MV-4-11 (cell line): ENCODE results near the gene PM20D1.

Experiments
- DNase-seq: peaks from one replicate; lab custom pipeline; 2025; lab: John Stamatoyannopoulos, UW

PM20D1 gene

DNA sequence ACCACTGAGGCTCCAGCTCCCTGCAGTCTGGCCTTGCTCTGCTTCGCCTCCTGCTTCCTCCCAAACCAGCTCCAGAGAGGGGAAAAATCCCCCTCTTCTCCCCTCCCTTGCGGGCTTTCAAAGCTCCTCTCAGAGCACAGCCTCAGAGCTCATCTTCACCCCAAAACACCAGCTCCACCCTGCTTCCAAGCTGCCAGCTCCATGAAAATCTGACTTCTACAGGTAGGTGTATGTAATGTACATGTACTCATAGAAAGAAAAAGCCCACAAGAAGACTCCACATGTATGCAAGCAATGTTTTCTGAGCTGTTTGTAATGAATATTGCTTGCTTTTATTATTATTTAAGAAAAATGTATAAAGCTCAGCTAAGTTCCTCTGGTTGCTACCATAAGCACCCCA lies 45.3 kb downstream of the PM20D1 start:
- no peak for DNase-seq

DNA sequence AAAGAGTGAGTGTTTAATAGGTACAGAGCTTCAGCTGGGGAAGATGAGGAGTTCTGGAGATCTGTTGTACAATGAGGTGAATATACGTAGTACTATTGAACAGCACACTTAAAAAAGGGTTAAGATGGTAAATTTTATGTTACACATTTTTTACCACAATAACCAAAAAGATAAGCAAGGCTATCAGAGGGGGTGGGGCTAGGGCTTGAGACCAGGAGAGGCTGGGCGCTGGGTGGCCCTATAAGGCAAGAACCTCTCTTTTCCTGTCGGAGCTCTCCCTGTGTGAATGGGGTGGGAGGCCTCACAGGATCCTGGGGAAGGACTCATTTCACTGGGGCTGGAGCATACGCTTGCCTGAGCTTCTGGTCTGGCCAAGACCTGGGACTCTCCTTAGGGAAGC lies 45.9 kb downstream of the PM20D1 start:
- DNase-seq = no peak

DNA sequence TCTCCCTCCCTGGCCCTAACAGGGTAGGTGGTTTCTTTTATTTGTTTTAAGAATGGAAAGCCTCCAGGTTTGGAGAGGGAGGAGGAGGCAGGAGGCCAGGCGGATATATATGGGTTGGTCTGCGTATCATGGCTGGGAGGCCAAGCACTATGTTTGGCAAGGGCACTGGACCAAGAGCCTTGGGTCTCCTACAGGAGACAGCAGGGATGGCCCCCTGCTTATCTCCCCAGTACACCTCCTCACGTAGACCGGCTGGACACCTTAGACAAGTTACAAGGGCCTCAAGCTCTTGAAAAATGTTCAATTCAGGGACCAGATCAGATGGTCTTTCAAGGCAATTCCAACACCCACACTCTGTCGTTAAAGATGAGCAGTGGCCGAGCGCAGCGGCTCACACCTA lies 47.9 kb downstream of the PM20D1 start:
- no peak for DNase-seq

GRCh38 chr1:205800981-205801703 lies 48.8 kb downstream of the PM20D1 start:
- DNase-seq = no peak

- DNase-seq = no peak
Observed at GRCh38 chr1:205800427-205800826, 49.5 kb downstream of the PM20D1 start.

GRCh38 chr1:205798577-205798976 lies 51.4 kb downstream of the PM20D1 start:
- no peak for DNase-seq

DNA sequence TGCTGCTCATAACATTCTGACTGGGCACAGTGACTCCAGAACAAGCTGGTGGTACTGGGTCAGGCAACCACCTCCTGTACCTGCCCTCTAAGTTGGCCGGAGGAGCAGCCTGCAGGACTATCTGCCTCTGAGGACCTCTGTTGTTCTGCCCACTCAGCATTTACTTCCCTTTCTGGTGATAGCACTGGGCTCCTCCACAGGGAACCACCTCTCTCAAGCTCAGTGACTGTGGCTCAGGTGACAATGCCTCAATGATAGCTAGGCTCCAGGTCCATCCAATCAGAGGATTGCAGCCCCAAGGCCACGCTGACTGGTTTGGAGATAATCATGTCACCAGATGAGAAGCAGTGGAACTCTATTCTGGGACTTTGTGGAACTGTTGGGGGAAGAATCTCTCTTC lies 52.8 kb downstream of the PM20D1 start:
- DNase-seq = no peak

DNA sequence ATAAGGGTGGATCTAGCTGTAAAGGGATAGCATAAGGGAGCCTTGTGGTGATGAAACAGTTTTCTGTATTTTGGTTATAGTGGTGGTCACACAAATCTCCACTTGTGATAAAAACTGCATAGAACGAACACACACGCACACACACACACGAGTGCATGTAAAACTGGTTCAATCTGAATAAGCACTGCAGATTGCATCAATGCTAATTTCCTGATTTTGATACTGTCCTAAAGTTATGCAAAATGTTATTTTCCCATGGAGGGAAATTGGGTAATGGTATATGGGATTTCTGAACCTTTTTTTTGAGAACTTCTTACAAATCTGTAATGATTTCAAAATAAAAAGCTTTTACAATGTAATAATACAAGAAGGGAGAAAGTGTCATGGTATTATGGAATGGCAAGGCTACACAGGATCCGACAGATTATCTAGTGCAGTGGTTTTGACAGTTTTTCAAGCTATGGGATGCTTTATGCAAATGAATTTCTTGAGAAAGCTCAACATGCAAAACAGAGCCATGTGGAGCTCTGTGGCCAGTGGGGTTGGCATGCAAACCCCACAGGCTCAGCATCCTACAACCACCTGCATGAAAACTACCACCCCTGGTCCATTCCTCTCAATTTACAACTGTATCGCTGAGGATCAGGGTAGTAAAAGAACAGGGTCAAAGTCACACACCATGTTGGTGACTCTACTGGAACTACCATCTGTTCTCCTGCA lies 55.8 kb downstream of the PM20D1 start:
- no peak for DNase-seq

DNA sequence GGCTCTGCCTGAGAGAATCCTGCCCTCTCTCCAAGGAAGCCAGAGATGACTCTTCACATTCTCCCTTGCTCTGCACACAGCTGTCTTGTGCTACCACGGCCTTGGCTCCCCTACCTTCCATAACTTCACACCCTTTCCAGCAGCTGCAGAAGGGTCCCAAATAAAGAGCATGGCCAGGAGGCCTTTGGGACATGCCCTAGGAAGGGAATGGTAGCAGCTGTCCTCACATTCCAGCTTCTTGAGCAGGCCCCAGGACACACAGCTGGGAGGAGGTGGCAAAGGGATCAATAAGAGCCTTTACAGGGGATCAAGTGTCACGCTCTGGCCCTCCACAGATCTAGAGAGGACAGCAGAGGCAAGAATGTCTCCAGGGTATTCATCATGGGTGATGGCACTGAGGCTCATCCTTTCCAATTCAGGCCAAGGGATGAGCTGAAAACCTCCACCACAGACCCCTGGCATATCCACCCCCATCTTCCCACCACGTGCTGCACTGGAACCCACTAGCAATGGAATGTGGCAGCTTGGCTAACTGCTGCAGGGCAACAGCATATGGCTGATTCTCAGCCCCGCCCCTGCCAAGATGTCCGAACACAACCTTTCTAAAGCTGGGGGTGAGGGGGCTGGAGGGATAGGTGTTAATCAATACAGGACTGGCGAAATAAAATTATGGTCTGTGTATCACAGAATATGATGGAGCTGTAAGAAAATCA lies 56.8 kb downstream of the PM20D1 start:
- DNase-seq = no peak

DNA sequence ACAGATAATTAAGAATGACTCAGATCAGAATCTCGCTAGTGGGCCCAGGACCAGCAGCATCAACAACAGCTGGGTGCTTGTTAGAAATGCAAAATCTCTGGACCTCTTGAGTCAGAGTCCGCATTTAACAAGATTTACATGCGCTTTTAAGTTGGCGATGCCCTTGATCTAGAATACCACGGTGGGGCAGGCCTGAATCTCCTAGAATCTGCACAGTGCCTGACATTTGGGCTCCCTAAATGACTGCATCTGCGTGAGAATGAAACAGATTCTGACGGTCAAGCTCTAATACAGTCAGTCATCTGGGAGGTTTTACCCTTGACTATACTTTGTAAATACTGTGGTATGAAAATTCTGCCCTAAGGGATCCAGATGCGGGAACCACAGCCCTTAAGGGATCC lies 57.5 kb downstream of the PM20D1 start:
- no peak for DNase-seq

DNA sequence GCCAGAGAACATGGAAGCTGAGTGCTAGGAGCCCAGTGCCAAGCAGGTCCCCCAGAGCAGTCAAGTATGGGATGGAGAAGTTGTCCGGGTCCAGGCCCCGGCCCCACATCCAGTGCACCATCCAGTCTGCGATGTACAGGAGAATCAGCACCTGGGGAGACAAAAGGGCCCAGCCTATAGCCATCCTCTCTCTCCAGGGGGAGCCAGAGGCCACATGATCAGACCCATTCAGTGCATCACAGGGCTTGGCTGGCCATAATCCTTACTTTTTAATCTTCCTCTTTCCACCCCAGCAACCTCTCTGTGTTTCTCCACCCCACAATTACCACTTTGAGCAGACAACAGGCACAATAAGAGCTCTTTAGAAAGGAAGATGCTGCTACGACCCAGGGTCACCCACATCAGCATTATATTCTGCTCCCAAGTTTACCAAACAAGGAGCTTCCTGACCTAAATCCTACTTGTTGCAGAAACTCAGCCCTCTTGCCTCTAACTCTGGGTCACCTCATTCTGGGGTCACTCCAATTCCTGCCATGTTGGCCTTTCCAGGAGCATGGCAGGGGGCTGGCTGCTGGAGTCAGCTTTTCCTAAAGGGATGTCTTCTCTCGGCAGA lies 58.3 kb downstream of the PM20D1 start:
- DNase-seq = peak; percentile 72

DNA sequence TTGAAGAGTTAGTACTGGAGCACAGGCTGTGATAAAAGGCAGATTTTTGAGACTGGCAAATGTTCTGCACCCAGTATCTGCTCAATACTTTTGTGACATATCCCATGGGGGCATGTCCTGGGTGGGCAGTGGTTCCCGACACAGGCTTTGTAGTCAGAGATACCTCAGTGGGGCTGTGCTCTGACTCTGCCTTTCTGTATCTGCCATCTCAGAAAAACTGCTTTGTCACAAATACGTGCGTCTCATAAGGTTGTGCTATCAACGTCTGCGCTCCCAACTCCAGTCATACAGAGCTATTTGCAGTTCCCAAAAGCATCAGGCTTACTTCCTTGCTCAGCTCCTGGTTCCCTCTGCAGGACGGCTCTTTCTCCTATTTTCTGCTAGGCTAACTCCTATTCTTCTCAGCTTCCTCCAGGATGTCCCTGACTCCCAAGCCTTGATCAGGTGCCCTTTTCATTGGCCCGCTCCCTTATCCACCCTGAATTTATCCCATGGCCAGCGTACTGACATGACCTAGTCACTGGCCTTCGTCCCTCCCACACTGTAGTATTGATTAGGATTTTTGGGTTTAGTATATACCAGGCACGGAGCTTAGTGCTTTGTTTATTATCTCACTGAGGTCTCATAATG lies 62.5 kb downstream of the PM20D1 start:
- DNase-seq = no peak

- DNase-seq = no peak
Observed at GRCh38 chr1:205786601-205787000, 63.3 kb downstream of the PM20D1 start.

DNA sequence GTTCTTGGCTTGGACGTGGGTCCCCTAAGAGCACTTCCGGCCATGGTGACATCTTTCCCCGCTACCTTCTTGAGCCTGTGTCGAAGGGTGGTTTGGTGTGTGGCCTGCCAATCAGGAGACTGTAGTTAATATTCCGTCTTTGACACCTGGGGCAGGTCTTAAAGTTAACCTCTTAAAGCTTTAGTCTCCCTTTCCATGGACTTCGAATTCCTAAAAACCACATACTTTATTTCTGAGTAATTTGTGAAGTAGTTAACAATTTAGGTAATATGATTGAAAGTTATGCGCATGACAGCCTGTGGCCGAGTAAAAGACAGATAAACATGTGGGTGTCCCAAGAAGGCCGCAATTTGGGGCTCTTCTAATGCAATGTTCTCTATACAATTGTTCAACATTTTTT lies 64.5 kb downstream of the PM20D1 start:
- no peak for DNase-seq

GRCh38 chr1:205783904-205784303 lies 66.0 kb downstream of the PM20D1 start:
- DNase-seq = no peak

DNA sequence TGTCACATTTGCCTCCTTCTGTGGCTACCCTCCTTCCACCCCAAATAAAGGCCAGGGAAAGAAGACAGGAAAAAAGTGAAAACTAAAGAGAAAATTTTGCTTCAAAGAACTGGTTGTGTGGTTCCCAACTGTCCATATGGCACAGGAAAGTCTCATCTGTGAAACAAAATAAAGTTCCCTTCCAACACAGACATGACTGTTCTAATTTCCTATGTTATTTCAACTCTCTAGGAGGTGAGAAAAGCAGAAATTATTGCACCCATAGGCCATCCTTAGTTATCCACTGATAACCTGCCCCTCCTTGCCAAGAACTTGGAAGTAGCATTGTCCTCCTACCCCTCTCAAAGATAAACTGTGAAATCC lies 66.5 kb downstream of the PM20D1 start:
- no peak for DNase-seq

GRCh38 chr1:205782627-205783432 lies 67.1 kb downstream of the PM20D1 start:
- peak; percentile 15 for DNase-seq

- no peak for DNase-seq
Observed at GRCh38 chr1:205780335-205780734, 69.6 kb downstream of the PM20D1 start.
